Natural killer cell (primary cell): ENCODE results near the gene NR6A1. TPM values are rescaled to one million over a fixed set of nuclear protein-coding genes. Genes with fewer than 3 reads are reported as not detected.

Experiments used
- ATAC-seq, 3 donors: fragments of 150-1000 bp in 2 of 3; fragments of 200-7000 bp in 1 of 3; cut with Tn5 transposase; 1 replicate in 1 of 3; 2 replicates in 2 of 3; pipeline ENCODE4 v1.10.0; 2021; ENCODE audit warnings: mild to moderate bottlenecking in 2 of 3, moderate library complexity in 2 of 3
- DNase-seq, 2 donors: peaks; one replicate each; pipeline versions ENCODE4 v3.0.0 to v3.0.0-alpha.2; 2013 to 2021; ENCODE audit warnings: mixed read lengths in 1 of 2
- H3K27ac ChIP-seq: one replicate; pipeline ENCODE4 v1.5.1; 2013; ENCODE audit warnings: mild to moderate bottlenecking, low read length
- H3K27me3 ChIP-seq: one replicate; pipeline ENCODE4 v1.6.1; 2013; ENCODE audit warnings: low read length; ENCODE audit not compliant: control insufficient read depth, insufficient read depth
- H3K36me3 ChIP-seq: one replicate; pipeline ENCODE4 v1.6.1; 2013; ENCODE audit warnings: low read length; ENCODE audit not compliant: control insufficient read depth, insufficient read depth
- H3K4me1 ChIP-seq: one replicate; pipeline ENCODE4 v1.6.1; 2013; ENCODE audit warnings: low read length; ENCODE audit not compliant: control insufficient read depth, insufficient read depth
- H3K4me3 ChIP-seq: one replicate; pipeline ENCODE4 v1.5.1; 2013; ENCODE audit warnings: low read length
- H3K9me3 ChIP-seq: one replicate; pipeline ENCODE4 v1.6.1; 2013; ENCODE audit warnings: low read length; ENCODE audit not compliant: control insufficient read depth, insufficient read depth
- H3K27ac Mint-ChIP-seq, 2 donors: one replicate each; pipeline ENCODE4 v1.8.0; 2022; ENCODE audit warnings: mild to moderate bottlenecking in 2 of 2, mixed read lengths in 2 of 2, moderate library complexity in 1 of 2
- H3K27me3 Mint-ChIP-seq, 2 donors: one replicate each; pipeline ENCODE4 v1.8.0; 2022; ENCODE audit warnings: low read depth in 2 of 2, mixed read lengths in 2 of 2
- H3K36me3 Mint-ChIP-seq: one replicate; pipeline ENCODE4 v1.8.0; 2022; ENCODE audit warnings: mixed read lengths
- H3K4me1 Mint-ChIP-seq, 2 donors: one replicate each; pipeline ENCODE4 v1.8.0; 2022; ENCODE audit warnings: mixed read lengths in 2 of 2
- H3K4me3 Mint-ChIP-seq: one replicate; pipeline ENCODE4 v1.8.0; 2022; ENCODE audit warnings: mild to moderate bottlenecking, moderate library complexity, mixed read lengths
- H3K9me3 Mint-ChIP-seq, 2 donors: one replicate each; pipeline ENCODE4 v1.8.0; 2022; ENCODE audit warnings: mixed read lengths in 2 of 2
- CTCF ChIP-seq: fragments of 200-600 bp; IDR thresholded peaks from one replicate; pipeline ENCODE4 v1.8.0; 2022; ENCODE audit warnings: antibody characterized with exemption
- WGBS: methylation state at CpG from one replicate; pipeline ENCODE4 v1.1.7; 2013; ENCODE audit warnings: missing lambda C conversion rate; ENCODE audit not compliant: insufficient coverage; 5-methylcytosine and 5-hydroxymethylcytosine counted together
- intact Hi-C: fragments of 100-400 bp; cut with micrococcal nuclease; formaldehyde crosslinking; loops from one replicate; pipeline ENCODE4 v1.14.2; 2022
- total RNA-seq, 4 donors: library from RNA; stranded (reverse); fragments of 120-200 nt in 1 of 4; gene quantifications; one replicate each; pipeline versions ENCODE4 v1.2.3 to v1.2.4, GENCODE V29; 2013 to 2022

Gene NR6A1
- total RNA-seq, 3 donors from 2014 or later (not counting 1 experiment from before 2014, with no cell fraction given), result 0.07 to 0.75 (median 0.49) TPM

GRCh38 chr9:124567362-124567761 lies 203.7 kb downstream of the NR6A1 start:
- Histone ChIP-seq H3K27ac (no peak overlapping the region), H3K4me1 (no peaks in the 10 kb centered on the region), H3K36me3 (no peaks in the 10 kb centered on the region), H3K9me3 (no peaks in the 10 kb centered on the region), H3K4me3 (no peak overlapping the region), H3K27me3 (peaks cover 2% of the 10 kb centered on the region)
- TF ChIP-seq CTCF, result no peak
- 97% methylated on average over 4 of the region's 4 CpGs for WGBS
- no peak overlapping the region for H3K27ac Mint-ChIP-seq
- ATAC-seq, result no peak
- H3K4me3 Mint-ChIP-seq, result no peak overlapping the region
- no peaks in the 10 kb centered on the region for H3K36me3 Mint-ChIP-seq
- no peaks in the 10 kb centered on the region for H3K9me3 Mint-ChIP-seq
- no peak for DNase-seq
- no peaks in the 10 kb centered on the region for H3K4me1 Mint-ChIP-seq
- H3K27me3 Mint-ChIP-seq, result peaks cover 10 to 25% of the 10 kb centered on the region in 2 donors
- intact Hi-C loops, result no loop called here

GRCh38 chr9:124562328-124562727 lies 208.8 kb downstream of the NR6A1 start:
- Mint-ChIP-seq H3K9me3 (no peaks in the 10 kb centered on the region), H3K4me1 (no peaks in the 10 kb centered on the region), H3K4me3 (no peak overlapping the region), H3K27me3 (peaks cover 9 to 15% of the 10 kb centered on the region in 2 donors), H3K36me3 (no peaks in the 10 kb centered on the region), H3K27ac (no peak overlapping the region)
- no peaks in the 10 kb centered on the region for H3K9me3 ChIP-seq
- peaks cover 2% of the 10 kb centered on the region for H3K27me3 ChIP-seq
- 86% methylated on average over 6 of the region's 6 CpGs for WGBS
- H3K4me3 ChIP-seq, result no peak overlapping the region
- ATAC-seq, result no peak
- H3K36me3 ChIP-seq, result no peaks in the 10 kb centered on the region
- intact Hi-C loops, result no loop called here
- no peak overlapping the region for H3K27ac ChIP-seq
- DNase-seq, result no peak
- no peaks in the 10 kb centered on the region for H3K4me1 ChIP-seq
- TF ChIP-seq CTCF, result no peak

DNA sequence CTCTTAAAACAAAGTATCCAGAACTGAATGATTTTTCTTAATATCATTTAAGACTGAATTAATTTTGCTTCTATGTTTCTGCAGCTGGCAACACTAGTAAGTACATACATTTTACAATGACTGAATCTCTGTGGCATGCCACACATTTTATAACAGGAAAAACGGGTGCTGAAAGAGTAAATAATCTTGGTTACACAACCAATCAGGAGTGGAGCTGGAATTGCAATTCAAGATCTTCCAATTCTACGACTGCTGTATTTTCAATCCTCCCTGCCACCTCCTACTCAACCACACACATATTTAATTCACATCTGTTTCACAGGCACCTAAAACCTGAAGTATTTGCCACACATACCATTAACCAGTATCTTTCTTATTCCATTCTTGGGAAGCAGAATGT lies 211.2 kb downstream of the NR6A1 start:
- no peaks in the 10 kb centered on the region for H3K36me3 Mint-ChIP-seq
- intact Hi-C loops, result no loop called here
- Histone ChIP-seq H3K27ac (no peak overlapping the region), H3K4me1 (no peaks in the 10 kb centered on the region), H3K9me3 (no peaks in the 10 kb centered on the region), H3K36me3 (no peaks in the 10 kb centered on the region), H3K27me3 (peaks cover 2% of the 10 kb centered on the region), H3K4me3 (no peak overlapping the region)
- 83% methylated on average over 2 of the region's 2 CpGs for WGBS
- DNase-seq (no peak), ATAC-seq (no peak)
- no peak overlapping the region for H3K4me3 Mint-ChIP-seq
- no peak overlapping the region for H3K27ac Mint-ChIP-seq
- H3K4me1 Mint-ChIP-seq, result no peaks in the 10 kb centered on the region
- H3K27me3 Mint-ChIP-seq, result peaks cover 4 to 6% of the 10 kb centered on the region in 2 donors
- H3K9me3 Mint-ChIP-seq, result no peaks in the 10 kb centered on the region
- TF ChIP-seq CTCF, result no peak

DNA sequence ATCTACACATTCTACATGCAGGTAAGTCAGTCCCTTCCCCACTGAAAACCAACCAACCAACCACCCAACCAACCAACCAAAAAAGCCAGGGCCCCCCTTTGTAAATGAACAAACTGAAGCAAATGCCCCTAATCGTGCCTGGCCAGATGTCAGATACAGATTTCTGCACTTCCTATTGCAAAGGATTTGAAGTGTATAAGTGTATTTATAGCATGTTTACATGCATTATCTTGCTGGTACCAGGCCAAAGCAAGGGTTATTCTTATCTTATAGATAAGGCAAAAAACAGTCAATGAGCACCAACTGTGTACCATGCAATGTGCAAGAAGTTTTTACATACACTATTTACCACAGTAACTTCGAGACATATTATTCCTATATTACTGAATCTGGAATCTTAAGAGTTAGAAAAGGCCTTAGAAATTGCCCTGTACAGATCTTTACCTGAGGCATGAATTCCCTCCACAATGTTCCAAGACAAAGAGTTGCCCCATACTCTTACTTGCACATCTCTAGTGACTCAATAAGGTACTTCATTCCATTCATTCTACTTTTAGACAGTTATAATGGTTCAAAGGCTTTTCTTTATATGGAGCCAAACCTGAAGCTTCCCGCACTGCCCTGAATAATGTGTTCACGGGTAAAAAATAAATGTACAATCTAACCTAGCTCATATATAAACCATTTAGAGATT lies 212.2 kb downstream of the NR6A1 start:
- intact Hi-C loops, result no loop called here
- no peaks in the 10 kb centered on the region for H3K36me3 Mint-ChIP-seq
- 58% methylated on average over 2 of the region's 4 CpGs for WGBS
- H3K27me3 Mint-ChIP-seq, result peaks cover 4 to 10% of the 10 kb centered on the region in 2 donors
- Histone ChIP-seq H3K27ac (no peak overlapping the region), H3K36me3 (no peaks in the 10 kb centered on the region), H3K9me3 (no peaks in the 10 kb centered on the region), H3K4me3 (no peak overlapping the region), H3K27me3 (peaks cover 2% of the 10 kb centered on the region), H3K4me1 (no peaks in the 10 kb centered on the region)
- H3K4me1 Mint-ChIP-seq, result no peaks in the 10 kb centered on the region
- DNase-seq (no peak), ATAC-seq (no peak)
- H3K9me3 Mint-ChIP-seq, result no peaks in the 10 kb centered on the region
- no peak overlapping the region for H3K27ac Mint-ChIP-seq
- no peak for TF ChIP-seq CTCF
- H3K4me3 Mint-ChIP-seq, result no peak overlapping the region
